ENCODE results near the gene GPR3. TPM values are rescaled to one million over a fixed set of nuclear protein-coding genes. Genes with fewer than 3 reads are reported as not detected.

The GPR3 gene
- total RNA-seq, 1 donor from 2014 or later = not detected

GRCh38 chr1:27410709-27411108 is 18.3 kb downstream of the GPR3 start:
- H3K36me3 ChIP-seq (ENCODE audit: control insufficient read depth, insufficient read depth, low read length) = peaks cover 47% of the 10 kb centered on the region
- peak; percentile 68 for FAIRE-seq
- no peak for DNase-seq (ENCODE audit: low read depth)
- no peak for TF ChIP-seq CTCF (IDR thresholded peaks at IDR 0.05; ENCODE audit: insufficient read depth, low read length, severe bottlenecking)
- no peak overlapping the region for H3K4me3 ChIP-seq (ENCODE audit: low read depth, low read length)
- no peaks in the 10 kb centered on the region for H3K27me3 ChIP-seq (ENCODE audit: control insufficient read depth, insufficient read depth, low read length)

- FAIRE-seq = no peak
- no peak for TF ChIP-seq CTCF (IDR thresholded peaks at IDR 0.05; ENCODE audit: insufficient read depth, low read length, severe bottlenecking)
- no peak for DNase-seq (ENCODE audit: low read depth)
- peaks cover 50% of the 10 kb centered on the region for H3K36me3 ChIP-seq (ENCODE audit: control insufficient read depth, insufficient read depth, low read length)
- no peaks in the 10 kb centered on the region for H3K27me3 ChIP-seq (ENCODE audit: control insufficient read depth, insufficient read depth, low read length)
- H3K4me3 ChIP-seq (ENCODE audit: low read depth, low read length) = no peak overlapping the region
Observed at GRCh38 chr1:27412502-27412901, 20.1 kb downstream of the GPR3 start.

DNA sequence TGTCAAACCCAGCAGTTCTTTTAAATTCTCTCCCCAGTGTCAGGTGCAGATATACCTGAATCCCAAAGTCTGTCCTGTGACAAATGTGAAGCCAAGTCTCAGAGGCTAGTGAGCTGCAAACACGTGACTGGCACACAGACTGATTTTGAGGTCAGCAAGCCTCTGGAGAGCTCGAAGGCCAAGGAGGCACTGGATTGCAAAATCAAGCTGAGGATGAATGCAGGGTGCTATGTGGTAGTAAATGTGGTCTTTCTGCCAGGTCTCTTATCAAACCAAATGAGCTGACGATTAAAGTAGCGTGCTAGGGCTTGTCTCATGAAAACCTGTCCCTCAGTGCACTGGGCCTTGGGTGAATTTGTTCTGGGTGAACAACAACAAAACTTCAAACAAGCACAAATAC is 20.6 kb downstream of the GPR3 start:
- FAIRE-seq (no peak), DNase-seq (ENCODE audit: low read depth) (peak; percentile 77)
- Histone ChIP-seq H3K36me3 (ENCODE audit: control insufficient read depth, insufficient read depth, low read length) (peaks cover 48% of the 10 kb centered on the region), H3K27me3 (ENCODE audit: control insufficient read depth, insufficient read depth, low read length) (no peaks in the 10 kb centered on the region), H3K4me3 (ENCODE audit: low read depth, low read length) (no peak overlapping the region)
- TF ChIP-seq CTCF (IDR thresholded peaks at IDR 0.05; ENCODE audit: insufficient read depth, low read length, severe bottlenecking) = no peak

DNA sequence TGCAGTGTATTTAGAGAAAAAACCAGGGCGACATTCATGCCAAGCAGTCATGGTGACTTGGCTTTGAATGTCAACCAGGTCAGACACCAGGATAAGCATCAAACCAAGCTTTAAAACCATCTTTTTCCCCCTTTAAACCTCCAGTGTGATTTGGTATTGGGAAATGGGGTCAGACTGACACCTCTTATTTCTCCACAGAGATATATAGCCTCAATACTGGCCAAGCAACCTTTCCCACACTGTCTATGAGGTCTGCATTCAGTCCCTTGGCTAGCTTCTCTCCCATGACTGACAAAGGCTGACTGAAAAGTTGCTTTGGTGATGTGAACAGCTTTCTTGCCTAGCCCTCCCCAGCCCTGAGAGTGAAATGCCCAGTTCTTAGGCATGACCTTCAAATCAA is 21.7 kb downstream of the GPR3 start:
- no peak for FAIRE-seq
- H3K27me3 ChIP-seq (ENCODE audit: control insufficient read depth, insufficient read depth, low read length) = no peaks in the 10 kb centered on the region
- peaks cover 42% of the 10 kb centered on the region for H3K36me3 ChIP-seq (ENCODE audit: control insufficient read depth, insufficient read depth, low read length)
- TF ChIP-seq CTCF (IDR thresholded peaks at IDR 0.05; ENCODE audit: insufficient read depth, low read length, severe bottlenecking) = no peak
- H3K4me3 ChIP-seq (ENCODE audit: low read depth, low read length) = no peak overlapping the region
- no peak for DNase-seq (ENCODE audit: low read depth)

- Histone ChIP-seq H3K27me3 (ENCODE audit: control insufficient read depth, insufficient read depth, low read length) (no peaks in the 10 kb centered on the region), H3K36me3 (ENCODE audit: control insufficient read depth, insufficient read depth, low read length) (peaks cover 30% of the 10 kb centered on the region), H3K4me3 (ENCODE audit: low read depth, low read length) (no peak overlapping the region)
- FAIRE-seq (peak; percentile 75), DNase-seq (ENCODE audit: low read depth) (peak; percentile 76)
- TF ChIP-seq CTCF (IDR thresholded peaks at IDR 0.05; ENCODE audit: insufficient read depth, low read length, severe bottlenecking) = peak; percentile 70
Observed at GRCh38 chr1:27416387-27417111, 24.1 kb downstream of the GPR3 start.

- Histone ChIP-seq H3K4me3 (ENCODE audit: low read depth, low read length) (no peak overlapping the region), H3K36me3 (ENCODE audit: control insufficient read depth, insufficient read depth, low read length) (peaks cover 25% of the 10 kb centered on the region), H3K27me3 (ENCODE audit: control insufficient read depth, insufficient read depth, low read length) (no peaks in the 10 kb centered on the region)
- TF ChIP-seq CTCF (IDR thresholded peaks at IDR 0.05; ENCODE audit: insufficient read depth, low read length, severe bottlenecking) = no peak
- DNase-seq (ENCODE audit: low read depth) = no peak
- FAIRE-seq = no peak
Observed at GRCh38 chr1:27417713-27418112, 25.3 kb downstream of the GPR3 start.
